GM12872 (cell line): ENCODE data around the gene SIK2.

Experiments used
- CTCF ChIP-seq: IDR thresholded peaks from 3 replicates; pipeline ENCODE4 v1.5.1; 2011; ENCODE audit warnings: low read depth, mild to moderate bottlenecking, low read length, moderate library complexity; ENCODE audit not compliant: insufficient read depth

Gene SIK2

DNA sequence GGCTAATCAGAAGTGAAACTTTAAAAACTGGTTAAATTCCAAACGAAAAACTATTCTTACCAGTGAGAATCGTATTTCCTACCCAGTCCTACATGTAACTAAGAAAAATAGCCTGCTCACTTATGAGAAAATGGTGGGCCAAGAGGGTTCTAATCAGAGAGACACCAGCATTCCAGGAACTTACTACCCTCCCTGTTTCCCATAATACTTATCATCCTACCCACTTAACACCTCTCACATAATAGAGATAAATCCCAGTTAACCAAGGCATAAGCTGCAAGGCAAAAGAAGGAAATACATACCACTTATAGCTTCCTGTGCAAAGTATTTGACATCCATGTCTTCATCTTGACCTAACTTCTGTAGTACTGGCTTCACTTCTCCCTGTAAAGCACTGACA lies 139.5 kb downstream of the SIK2 start:
- TF ChIP-seq CTCF: no peak

DNA sequence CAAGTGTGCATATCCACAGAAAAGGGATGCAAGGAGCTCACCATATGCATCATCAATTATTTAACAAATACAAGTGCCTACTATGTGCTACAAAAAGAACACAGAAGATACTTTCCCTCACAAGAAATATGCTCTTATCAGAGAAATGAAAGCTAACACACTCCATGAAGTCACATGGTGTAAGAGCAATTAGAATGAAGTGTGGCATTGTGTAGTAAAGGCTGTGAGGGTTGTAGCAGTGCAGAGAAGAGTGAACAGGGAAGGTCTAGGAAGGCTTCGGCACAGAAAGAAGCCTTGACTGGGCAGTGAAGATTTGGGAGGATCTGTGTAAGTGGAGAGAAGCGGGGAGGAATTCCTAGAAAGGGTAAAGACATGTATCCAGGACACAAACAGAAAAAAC lies 141.5 kb downstream of the SIK2 start:
- no peak for TF ChIP-seq CTCF

- no peak for TF ChIP-seq CTCF
These were observed 143.7 kb downstream of the SIK2 start for GRCh38 chr11:111745719-111746504.

DNA sequence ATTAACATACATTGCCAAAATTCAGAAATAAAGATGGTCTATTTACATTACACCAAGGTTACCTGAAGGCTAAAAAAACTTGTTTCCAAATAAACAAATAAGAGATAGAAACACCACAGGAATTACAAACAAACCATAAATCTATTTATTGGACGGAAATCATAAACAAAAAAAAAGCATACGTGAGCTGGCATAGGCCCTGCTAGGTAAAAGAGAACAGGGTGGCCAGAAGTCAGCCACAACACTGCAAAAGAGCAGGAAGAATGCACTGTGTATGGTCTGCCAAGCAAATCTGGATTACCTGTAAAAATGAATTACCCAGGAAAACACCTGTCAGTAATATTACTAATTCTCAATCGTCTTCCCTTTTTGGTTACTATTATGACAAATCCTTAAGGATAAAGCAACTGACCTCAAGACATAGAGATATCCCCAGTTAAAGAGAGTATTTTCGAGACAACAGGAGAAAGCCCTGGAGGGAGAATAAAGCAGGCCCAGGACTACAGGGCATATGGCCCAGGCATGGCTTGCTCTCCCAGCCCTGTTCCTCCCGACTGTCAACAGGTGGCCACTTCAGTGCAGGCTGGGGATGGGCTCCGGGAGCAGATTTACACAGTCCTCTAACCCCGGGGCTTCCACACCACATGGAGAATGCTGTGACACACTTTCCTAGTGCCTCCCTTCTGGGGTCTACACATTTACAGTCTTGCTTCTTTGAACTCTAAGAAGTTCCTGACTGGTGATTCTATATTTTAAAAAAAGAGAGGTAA lies 146.0 kb downstream of the SIK2 start:
- TF ChIP-seq CTCF: no peak

- no peak for TF ChIP-seq CTCF
These were observed 147.4 kb downstream of the SIK2 start for GRCh38 chr11:111749646-111750045.

DNA sequence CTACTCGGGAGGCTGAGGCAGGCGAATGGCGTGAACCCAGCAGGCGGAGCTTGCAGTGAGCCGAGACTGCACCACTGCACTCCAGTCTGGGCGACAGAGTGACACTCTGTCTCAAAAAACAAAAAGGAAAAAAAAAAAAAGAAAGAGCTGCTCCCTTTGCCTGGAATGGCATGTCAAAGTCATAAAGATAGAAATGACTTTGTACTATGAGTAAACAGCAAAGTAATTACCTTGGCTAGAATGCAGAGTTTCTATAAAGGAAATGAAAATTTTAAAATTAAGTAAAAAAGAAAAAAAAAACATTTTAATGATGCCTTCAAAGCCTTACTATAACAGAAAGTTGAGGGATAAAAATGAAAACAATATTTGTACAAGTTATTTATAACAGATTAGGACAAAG lies 153.8 kb downstream of the SIK2 start:
- TF ChIP-seq CTCF: no peak

GRCh38 chr11:111759376-111759775 lies 157.1 kb downstream of the SIK2 start:
- TF ChIP-seq CTCF: no peak
